WTC11 (cell line): ENCODE measurements around the gene MIEF2. TPM values are rescaled to one million over a fixed set of nuclear protein-coding genes. Genes with fewer than 3 reads are reported as not detected.

Source experiments
- ATAC-seq: fragments of 200-7000 bp; cut with Tn5 transposase; 2 replicates; pipeline ENCODE4 v1.10.0; 2021; ENCODE audit warnings: mild to moderate bottlenecking, moderate library complexity
- CTCF ChIA-PET: fragments of 300-600 bp; sonication (Branson Sonifier 250); formaldehyde crosslinking; loops from one replicate; lab custom pipeline; 2021; ENCODE audit warnings: antibody characterized with exemption; lab: Charles Lee
- POLR2A ChIA-PET: fragments of 350-600 bp; sonication (Branson Sonifier 250); formaldehyde crosslinking; loops from one replicate; lab custom pipeline; 2021; ENCODE audit warnings: antibody characterized with exemption; lab: Charles Lee
- DNase-seq: peaks from one replicate; pipeline ENCODE4 v3.0.0; 2021; ENCODE audit warnings: low spot score
- H3K27ac Mint-ChIP-seq: 2 replicates; pipeline ENCODE4 v1.8.0; 2021; ENCODE audit warnings: mixed read lengths
- H3K27me3 Mint-ChIP-seq: 2 replicates; pipeline ENCODE4 v1.8.0; 2021; ENCODE audit warnings: low read depth, mild to moderate bottlenecking, moderate library complexity, mixed read lengths
- H3K36me3 Mint-ChIP-seq: 2 replicates; pipeline ENCODE4 v1.8.0; 2021; ENCODE audit warnings: mixed read lengths
- H3K4me1 Mint-ChIP-seq: 2 replicates; pipeline ENCODE4 v1.8.0; 2022; ENCODE audit warnings: mixed read lengths
- H3K4me3 Mint-ChIP-seq: 2 replicates; pipeline ENCODE4 v1.8.0; 2021; ENCODE audit warnings: mild to moderate bottlenecking, moderate library complexity, mixed read lengths
- H3K9me3 Mint-ChIP-seq: 2 replicates; pipeline ENCODE4 v1.8.0; 2021; ENCODE audit warnings: mixed read lengths
- ARID4B ChIP-seq: sonication (generic); formaldehyde crosslinking; IDR thresholded peaks from 2 replicates; pipeline ENCODE4 v1.8.0; 2023; ENCODE audit warnings: missing genetic modification reagents, mild to moderate bottlenecking, borderline replicate concordance
- ATF3 ChIP-seq: sonication (generic); formaldehyde crosslinking; conservative IDR thresholded peaks from 2 replicates; pipeline ENCODE4 v1.8.1; 2022; ENCODE audit warnings: mild to moderate bottlenecking, missing genetic modification reagents
- E2F4 ChIP-seq: sonication (generic); formaldehyde crosslinking; IDR thresholded peaks from 2 replicates; pipeline ENCODE4 v1.8.1; 2022; ENCODE audit warnings: low read depth, mild to moderate bottlenecking, moderate library complexity, missing genetic modification reagents, borderline replicate concordance
- NFYB ChIP-seq: sonication (generic); formaldehyde crosslinking; conservative IDR thresholded peaks from 2 replicates; pipeline ENCODE4 v1.8.0; 2022; ENCODE audit warnings: low read depth, missing genetic modification reagents
- NR1H2 ChIP-seq: sonication (generic); formaldehyde crosslinking; IDR thresholded peaks from 2 replicates; pipeline ENCODE4 v1.9.0; 2021; ENCODE audit warnings: mild to moderate bottlenecking, moderate library complexity, missing genetic modification reagents
- NR3C1 ChIP-seq: sonication (generic); formaldehyde crosslinking; conservative IDR thresholded peaks from 2 replicates; pipeline ENCODE4 v1.8.1; 2023; ENCODE audit warnings: low read depth, mild to moderate bottlenecking, missing genetic modification reagents
- PRDM15 ChIP-seq: sonication (generic); formaldehyde crosslinking; IDR thresholded peaks from 2 replicates; pipeline ENCODE4 v1.8.0; 2022; ENCODE audit warnings: missing genetic modification reagents
- USF2 ChIP-seq: sonication (generic); formaldehyde crosslinking; IDR thresholded peaks from 2 replicates; pipeline ENCODE4 v1.8.1; 2023; ENCODE audit warnings: mild to moderate bottlenecking, missing genetic modification reagents, moderate library complexity
- ZNF425 ChIP-seq: fragments of 250-450 bp; sonication (Bioruptor Pico); conservative IDR thresholded peaks from 2 replicates; pipeline ENCODE4 v1.9.0; 2021; ENCODE audit warnings: mild to moderate bottlenecking
- total RNA-seq: library from RNA; stranded (reverse); gene quantifications from 3 replicates; pipeline ENCODE4 v1.2.3, GENCODE V29; 2021

MIEF2 gene
- total RNA-seq, 1 experiment from 2014 or later: 18.8 TPM

GRCh38 chr17:18248811-18249210, 11.7 kb upstream of the MIEF2 start:
- H3K9me3 Mint-ChIP-seq: no peaks in the 10 kb centered on the region
- TF ChIP-seq USF2 (no peak), PRDM15 (CRISPR knock-in tag) (no peak), NR1H2 (CRISPR knock-in tag) (no peak), E2F4 (CRISPR knock-in tag) (no peak)
- DNase-seq: no peak
- no peak for ATAC-seq
- H3K27ac Mint-ChIP-seq: no peak overlapping the region
- peaks cover 51% of the 10 kb centered on the region for H3K36me3 Mint-ChIP-seq
- H3K4me1 Mint-ChIP-seq: peaks cover 25% of the 10 kb centered on the region
- no peak overlapping the region for H3K4me3 Mint-ChIP-seq
- ChIA-PET CTCF (interaction anchor here (0.9 to 1.3 kb wide), 2 partner anchors 12 to 247 kb away, joined by 3 to 4 read pairs; partner anchors contain the start of gene MIEF2), POLR2A (no interaction called here)
- no peaks in the 10 kb centered on the region for H3K27me3 Mint-ChIP-seq

GRCh38 chr17:18250259-18250658, 10.2 kb upstream of the MIEF2 start:
- Mint-ChIP-seq H3K4me1 (peaks cover 24% of the 10 kb centered on the region), H3K4me3 (no peak overlapping the region), H3K27me3 (no peaks in the 10 kb centered on the region), H3K36me3 (peaks cover 59% of the 10 kb centered on the region), H3K9me3 (no peaks in the 10 kb centered on the region), H3K27ac (peak overlapping the region; percentile 44; the same call in 1 of the 2 replicates)
- peak; percentile 4; the same call in 1 of the 2 replicates for ATAC-seq
- no peak for DNase-seq
- POLR2A ChIA-PET: no interaction called here
- CTCF ChIA-PET: interaction anchor here (0.6 to 0.9 kb wide), 2 partner anchors 33 to 71 kb away, joined by 3 read pairs; no protein-coding TSS in a partner anchor
- no peak for TF ChIP-seq ARID4B (CRISPR knock-in tag)
- no peak for TF ChIP-seq NR3C1
- TF ChIP-seq ATF3 (CRISPR knock-in tag): no peak

GRCh38 chr17:18250708-18251107, 9.8 kb upstream of the MIEF2 start:
- Mint-ChIP-seq H3K27me3 (no peaks in the 10 kb centered on the region), H3K4me3 (no peak overlapping the region), H3K9me3 (no peaks in the 10 kb centered on the region), H3K36me3 (peaks cover 57% of the 10 kb centered on the region), H3K27ac (0 out of 2 replicates have a peak overlapping the region, but pooled peaks have one; percentile 44), H3K4me1 (peaks cover 21% of the 10 kb centered on the region)
- ATAC-seq: no peak
- DNase-seq: no peak
- ChIA-PET POLR2A (no interaction called here), CTCF (interaction anchor here (0.6 to 0.9 kb wide), 2 partner anchors 33 to 70 kb away, joined by 3 read pairs; no protein-coding TSS in a partner anchor)
- TF ChIP-seq NFYB: no peak
- TF ChIP-seq ARID4B (CRISPR knock-in tag): no peak
- TF ChIP-seq ZNF425 (CRISPR knock-in tag): no peak
